ENCODE results near the gene NME1. TPM values are rescaled to one million over a fixed set of nuclear protein-coding genes. Genes with fewer than 3 reads are reported as not detected.

The NME1 gene
- total RNA-seq, 1 experiment from 2014 or later = 220 TPM

GRCh38 chr17:51197754-51198153 is 44.4 kb downstream of the NME1 start:
- H4K20me1 ChIP-seq (ENCODE audit: control insufficient read depth, insufficient read depth, insufficient read length) = no peaks in the 10 kb centered on the region
- H2AFZ ChIP-seq (ENCODE audit: low read length) = no peak overlapping the region
- H3T11ph ChIP-seq (ENCODE audit: low read length) = no peak overlapping the region
- DNase-seq = no peak
- no peaks in the 10 kb centered on the region for H3K27me3 Mint-ChIP-seq (ENCODE audit: low read depth)
- no peaks in the 10 kb centered on the region for H3K23me2 ChIP-seq (ENCODE audit: insufficient read length, low read depth, low read length, poor library complexity, severe bottlenecking)
- peak overlapping the region in 2 of 3 experiments; percentile 5 to 34; a peak in 2 of 7 replicates for H3K27ac Mint-ChIP-seq
- no peak overlapping the region for H3K14ac ChIP-seq (ENCODE audit: insufficient read depth, low read length)
- no peak overlapping the region for H2BK20ac ChIP-seq (ENCODE audit: low read depth, low read length, poor library complexity, severe bottlenecking)
- no peak overlapping the region for H4K8ac ChIP-seq (replicated peaks; ENCODE audit: insufficient read length, low read depth, low read length)
- no peak overlapping the region for H3K23ac ChIP-seq (ENCODE audit: insufficient read length, low read depth, low read length)
- peaks cover 12 to 73% (median 63%) of the 10 kb centered on the region in 3 experiments; a peak in 6 of 7 replicates for H3K36me3 Mint-ChIP-seq (ENCODE audit: insufficient read depth in 1 of 3, low read depth in 3 of 3)
- no peak overlapping the region for H3K18ac ChIP-seq (ENCODE audit: insufficient read length, low read depth, low read length)
- no peaks in the 10 kb centered on the region for H3K4me1 Mint-ChIP-seq
- no peak overlapping the region for H2BK5ac ChIP-seq (ENCODE audit: insufficient read length, low read length)
- H4K5ac ChIP-seq (ENCODE audit: insufficient read length, low read depth, low read length) = no peak overlapping the region
- no CpG with 5 or more reads among the region's 4 CpGs for WGBS (ENCODE audit: extremely low coverage, insufficient read length, low lambda C conversion rate)
- no peak overlapping the region for H3K4ac ChIP-seq (ENCODE audit: low read depth, low read length)
- H3K79me2 ChIP-seq (ENCODE audit: insufficient read depth, low read length) = no peaks in the 10 kb centered on the region
- no peak overlapping the region for H3K4me3 Mint-ChIP-seq
- no peak overlapping the region for H2BK12ac ChIP-seq (ENCODE audit: insufficient read length, low read depth, low read length)
- H2BK120ac ChIP-seq (ENCODE audit: low read depth, low read length, poor library complexity, severe bottlenecking) = no peak overlapping the region
- H4K91ac ChIP-seq (ENCODE audit: insufficient read length, low read depth, low read length) = no peak overlapping the region
- H3K9me3 Mint-ChIP-seq = no peaks in the 10 kb centered on the region
- H3K9me3 ChIP-seq (ENCODE audit: control insufficient read depth, low read depth, low read length) = no peaks in the 10 kb centered on the region
- H3K79me1 ChIP-seq (ENCODE audit: insufficient read depth, low read depth, low read length, poor library complexity, severe bottlenecking) = no peaks in the 10 kb centered on the region
- H3K4me1 ChIP-seq (ENCODE audit: insufficient read depth, low read length) = no peaks in the 10 kb centered on the region
- H2AK5ac ChIP-seq (ENCODE audit: insufficient read length, low read length) = no peak overlapping the region
- H3K9ac ChIP-seq (ENCODE audit: extremely low read depth, insufficient read length, low read length) = no peak overlapping the region
- H3K27ac ChIP-seq (ENCODE audit: insufficient read length, low read depth, low read length) = no peak overlapping the region
- no peak overlapping the region for H3K4me2 ChIP-seq (ENCODE audit: insufficient read depth, insufficient read length, low read length)
- no peak overlapping the region for H3K56ac ChIP-seq (ENCODE audit: insufficient read length, low read depth, low read length)
- H2BK15ac ChIP-seq (ENCODE audit: low read depth, low read length) = no peak overlapping the region
- no peaks in the 10 kb centered on the region for H3K27me3 ChIP-seq (ENCODE audit: insufficient read depth, low read length)
- TF ChIP-seq CTCF (conservative IDR thresholded peaks at IDR 0.05) = no peak

Data from H9 (cell line).